Gastrocnemius medialis (tissue), 4 donors: ENCODE measurements around the gene SSPN. TPM values are rescaled to one million over a fixed set of nuclear protein-coding genes. Genes with fewer than 3 reads are reported as not detected.
A peak's percentile ranks its signal among the peaks of the same experiment; 100 is the strongest.

ENCODE experiments used
- ATAC-seq, 2 donors: fragments of 150-250 bp; one replicate each; pipeline ENCODE4 v1.9.1; 2016
- DNase-seq, 2 donors: peaks; one replicate each; pipeline ENCODE4 v3.0.0-alpha.2; 2019
- H3K27ac ChIP-seq, 4 donors: fragments of 200-600 bp; sonication (generic); 1 replicate in 1 of 4; 2 replicates in 3 of 4; pipeline ENCODE4 v1.5.1; 2016 to 2018; ENCODE audit warnings: mild to moderate bottlenecking in 2 of 4, moderate library complexity in 1 of 4
- H3K27me3 ChIP-seq, 3 donors: fragments of 200-600 bp; sonication (generic) in 2 of 3; 1 replicate in 1 of 3; 2 replicates in 2 of 3; pipeline versions ENCODE4 v1.5.1 to v1.6.0; 2016 to 2019; ENCODE audit warnings: mild to moderate bottlenecking in 1 of 3, moderate library complexity in 1 of 3
- H3K36me3 ChIP-seq, 2 donors: fragments of 200-600 bp; sonication (generic) in 1 of 2; one replicate each; pipeline ENCODE4 v1.5.1; 2017 to 2018
- H3K4me1 ChIP-seq, 2 donors: fragments of 200-600 bp; sonication (generic) in 1 of 2; one replicate each; pipeline ENCODE4 v1.5.1; 2016 to 2017; ENCODE audit warnings: mild to moderate bottlenecking in 2 of 2
- H3K4me3 ChIP-seq, 4 donors: fragments of 200-600 bp; sonication (generic) in 3 of 4; 1 replicate in 1 of 4; 2 replicates in 3 of 4; pipeline ENCODE4 v1.5.1; 2016 to 2019; ENCODE audit warnings: mild to moderate bottlenecking in 2 of 4
- H3K9me3 ChIP-seq, 3 donors: fragments of 200-600 bp; sonication (generic) in 2 of 3; 1 replicate in 1 of 3; 2 replicates in 2 of 3; pipeline ENCODE4 v1.5.1; 2016 to 2019
- POLR2A ChIP-seq, 2 donors: fragments of 450-650 bp; IDR thresholded peaks; one replicate each; pipeline ENCODE4 v1.6.1; 2017; ENCODE audit warnings: antibody characterized with exemption in 2 of 2, mild to moderate bottlenecking in 2 of 2, moderate library complexity in 2 of 2
- in situ Hi-C, 4 donors: fragments of 200-750 bp; cut with MboI; loops; one replicate each; pipeline versions ENCODE4 v1.15.0 to v1.8.0; 2017; ENCODE audit warnings: low sequenced_read_pairs in 4 of 4
- intact Hi-C: fragments of 100-400 bp; cut with DNase I; formaldehyde crosslinking; loops from one replicate; pipeline ENCODE4 v1.15.1; 2023; ENCODE audit warnings: low total_unique reads
- total RNA-seq, 4 donors: library from RNA; depleted of rRNA; stranded (reverse); fragments of >200 nt; gene quantifications; one replicate each; pipeline versions ENCODE4 v1.1.0 to v1.2.3, GENCODE V29; 2016
- TF ChIP-seq, protein P1 (sequence below), 5 experiments: fragments of 450-650 bp in 3 of 5; fragments of 200-600 bp in 2 of 5; sonication (generic) in 2 of 5; IDR thresholded peaks in 4 of 5; conservative IDR thresholded peaks in 1 of 5; 1 replicate in 4 of 5; 2 replicates in 1 of 5; pipeline ENCODE4 v1.5.1; 2016 to 2019; ENCODE audit warnings: antibody characterized with exemption in 5 of 5, mild to moderate bottlenecking in 3 of 5, moderate library complexity in 3 of 5

The SSPN gene
- total RNA-seq, 4 donors from 2014 or later = 23.0 to 65.7 (median 32.4) TPM

DNA sequence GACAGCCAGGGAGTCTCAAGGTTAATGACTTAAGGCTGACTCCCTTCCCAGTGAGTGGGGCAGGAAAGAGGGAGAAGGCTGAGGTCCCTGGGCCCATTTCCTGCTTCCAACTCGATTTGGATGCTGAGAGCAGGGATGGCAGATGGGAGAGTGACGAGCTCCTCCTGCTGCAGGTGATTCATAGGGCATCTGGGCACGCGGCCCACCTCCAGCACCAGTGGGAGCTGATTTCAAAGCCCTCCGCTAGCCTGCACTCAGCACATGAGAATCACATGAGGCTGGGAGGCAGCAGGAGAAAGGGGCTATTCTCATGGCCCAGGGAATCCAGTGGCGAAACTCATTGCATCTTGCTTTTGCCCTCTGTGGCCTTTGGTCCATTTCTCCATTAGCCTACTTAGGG lies 90.8 kb downstream of the SSPN start:
- H3K9me3 ChIP-seq = no peaks in the 10 kb centered on the region
- H3K27ac ChIP-seq = no peak overlapping the region
- no peak for TF ChIP-seq POLR2A (IDR thresholded peaks at IDR 0.05)
- in situ Hi-C loops = no loop called here
- intact Hi-C loops = no loop called here
- H3K4me3 ChIP-seq = no peak overlapping the region
- ATAC-seq (no peak), DNase-seq (no peak)
- H3K36me3 ChIP-seq = no peaks in the 10 kb centered on the region
- peaks cover 17 to 25% of the 10 kb centered on the region in 2 donors for H3K4me1 ChIP-seq
- no peaks in the 10 kb centered on the region for H3K27me3 ChIP-seq

DNA sequence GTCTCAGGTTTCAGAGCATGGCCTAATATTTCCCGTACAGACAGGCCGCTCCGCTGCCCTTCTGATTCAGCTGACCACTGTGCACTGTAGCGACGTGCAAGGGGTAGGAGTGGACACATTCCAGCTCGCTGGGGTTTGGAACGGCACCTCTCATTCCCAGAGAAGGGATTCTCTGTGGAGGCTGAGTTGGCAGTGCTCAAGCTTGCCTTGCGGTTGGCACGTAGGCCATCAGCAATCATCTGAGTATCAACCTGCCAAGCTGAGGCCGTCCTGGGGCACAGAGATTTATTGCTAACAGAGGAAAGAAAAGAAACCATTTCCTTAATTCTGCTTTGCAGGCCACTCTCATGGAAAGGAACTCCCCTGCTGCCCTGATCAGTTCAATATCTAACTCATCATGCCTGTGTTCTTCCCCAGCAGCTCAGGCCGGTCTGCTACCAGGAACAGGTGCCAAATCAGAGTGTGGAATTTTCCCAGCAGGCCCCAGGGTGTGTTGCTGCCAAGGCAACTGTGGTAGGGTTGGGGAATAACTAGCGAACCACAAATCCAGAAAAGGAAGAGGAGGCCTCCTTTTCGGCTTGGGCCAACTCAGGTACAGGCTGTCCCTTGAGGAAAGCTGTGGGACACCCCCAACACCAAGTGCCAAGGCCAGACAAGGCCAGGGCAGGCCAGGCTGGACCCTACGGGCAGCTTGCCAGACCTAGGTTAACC lies 92.5 kb downstream of the SSPN start:
- intact Hi-C loops = no loop called here
- DNase-seq (peak; percentile 13 to 44), ATAC-seq (peak; percentile 63 to 74)
- in situ Hi-C loops = no loop called here
- peak overlapping the region; percentile 58 to 74 (median 63) for H3K27ac ChIP-seq
- no peaks in the 10 kb centered on the region for H3K9me3 ChIP-seq
- peaks cover 8 to 17% of the 10 kb centered on the region in 2 donors for H3K4me1 ChIP-seq
- no peaks in the 10 kb centered on the region for H3K36me3 ChIP-seq
- TF ChIP-seq POLR2A (IDR thresholded peaks at IDR 0.05) = no peak
- TF ChIP-seq, protein P1, sequence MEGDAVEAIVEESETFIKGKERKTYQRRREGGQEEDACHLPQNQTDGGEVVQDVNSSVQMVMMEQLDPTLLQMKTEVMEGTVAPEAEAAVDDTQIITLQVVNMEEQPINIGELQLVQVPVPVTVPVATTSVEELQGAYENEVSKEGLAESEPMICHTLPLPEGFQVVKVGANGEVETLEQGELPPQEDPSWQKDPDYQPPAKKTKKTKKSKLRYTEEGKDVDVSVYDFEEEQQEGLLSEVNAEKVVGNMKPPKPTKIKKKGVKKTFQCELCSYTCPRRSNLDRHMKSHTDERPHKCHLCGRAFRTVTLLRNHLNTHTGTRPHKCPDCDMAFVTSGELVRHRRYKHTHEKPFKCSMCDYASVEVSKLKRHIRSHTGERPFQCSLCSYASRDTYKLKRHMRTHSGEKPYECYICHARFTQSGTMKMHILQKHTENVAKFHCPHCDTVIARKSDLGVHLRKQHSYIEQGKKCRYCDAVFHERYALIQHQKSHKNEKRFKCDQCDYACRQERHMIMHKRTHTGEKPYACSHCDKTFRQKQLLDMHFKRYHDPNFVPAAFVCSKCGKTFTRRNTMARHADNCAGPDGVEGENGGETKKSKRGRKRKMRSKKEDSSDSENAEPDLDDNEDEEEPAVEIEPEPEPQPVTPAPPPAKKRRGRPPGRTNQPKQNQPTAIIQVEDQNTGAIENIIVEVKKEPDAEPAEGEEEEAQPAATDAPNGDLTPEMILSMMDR (IDR thresholded peaks at IDR 0.05 in 4 of 5, conservative IDR thresholded peaks at IDR 0.05 in 1 of 5) = no peak
- H3K27me3 ChIP-seq = no peaks in the 10 kb centered on the region
- H3K4me3 ChIP-seq = peak overlapping the region in 2 of 4 donors; percentile 2 to 5

DNA sequence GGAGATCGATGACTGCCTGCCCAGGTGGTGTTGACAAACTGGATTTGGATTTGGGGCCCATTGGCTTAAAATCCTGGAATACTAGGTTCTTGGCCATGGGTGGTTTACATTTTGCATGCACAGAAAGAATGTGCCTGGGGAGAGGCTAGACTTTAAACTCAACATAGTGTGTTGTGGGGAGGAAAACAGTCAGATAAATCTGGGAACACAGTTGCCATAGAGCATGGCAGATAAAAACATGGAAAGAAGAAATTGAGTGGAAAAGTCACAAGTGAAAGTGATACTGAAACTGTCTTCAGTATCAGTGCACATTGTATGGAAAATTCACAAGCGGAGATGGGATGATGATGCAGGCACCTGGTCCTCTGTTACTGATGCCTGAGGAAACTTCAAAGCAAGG lies 95.2 kb downstream of the SSPN start:
- Histone ChIP-seq H3K9me3 (no peaks in the 10 kb centered on the region), H3K4me1 (peaks cover 8 to 17% of the 10 kb centered on the region in 2 donors), H3K27me3 (no peaks in the 10 kb centered on the region), H3K4me3 (no peak overlapping the region), H3K27ac (no peak overlapping the region), H3K36me3 (no peaks in the 10 kb centered on the region)
- in situ Hi-C loops = no loop called here
- DNase-seq (no peak), ATAC-seq (no peak)
- no peak for TF ChIP-seq POLR2A (IDR thresholded peaks at IDR 0.05)
- TF ChIP-seq, protein P1 (IDR thresholded peaks at IDR 0.05 in 4 of 5, conservative IDR thresholded peaks at IDR 0.05 in 1 of 5) = no peak
- intact Hi-C loops = no loop called here

DNA sequence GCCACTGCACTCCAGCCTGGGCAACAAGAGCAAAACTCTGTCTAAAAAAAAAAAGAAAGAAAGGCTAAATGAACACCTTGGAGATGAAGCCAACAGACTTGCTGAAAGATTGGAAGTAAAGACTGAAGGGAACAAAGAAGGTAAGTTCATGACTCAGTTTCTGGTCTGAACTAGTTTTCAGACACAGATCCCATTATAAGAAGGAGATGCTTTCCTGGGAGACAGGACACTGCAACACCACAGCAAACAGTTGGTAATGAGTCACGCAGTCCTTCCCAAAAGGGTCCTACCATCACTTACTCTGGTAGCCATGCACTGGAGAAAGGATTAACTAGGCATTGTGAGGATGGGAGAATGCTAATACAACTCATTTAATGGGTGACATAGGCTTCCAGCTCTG lies 97.2 kb downstream of the SSPN start:
- Histone ChIP-seq H3K4me3 (no peak overlapping the region), H3K27ac (no peak overlapping the region), H3K27me3 (no peaks in the 10 kb centered on the region), H3K36me3 (no peaks in the 10 kb centered on the region), H3K9me3 (no peaks in the 10 kb centered on the region), H3K4me1 (peaks cover 5 to 8% of the 10 kb centered on the region in 2 donors)
- ATAC-seq (no peak), DNase-seq (no peak)
- TF ChIP-seq POLR2A (IDR thresholded peaks at IDR 0.05) = no peak
- TF ChIP-seq, protein P1 (IDR thresholded peaks at IDR 0.05 in 4 of 5, conservative IDR thresholded peaks at IDR 0.05 in 1 of 5) = no peak
- in situ Hi-C loops (no loop called here), intact Hi-C loops (no loop called here)

DNA sequence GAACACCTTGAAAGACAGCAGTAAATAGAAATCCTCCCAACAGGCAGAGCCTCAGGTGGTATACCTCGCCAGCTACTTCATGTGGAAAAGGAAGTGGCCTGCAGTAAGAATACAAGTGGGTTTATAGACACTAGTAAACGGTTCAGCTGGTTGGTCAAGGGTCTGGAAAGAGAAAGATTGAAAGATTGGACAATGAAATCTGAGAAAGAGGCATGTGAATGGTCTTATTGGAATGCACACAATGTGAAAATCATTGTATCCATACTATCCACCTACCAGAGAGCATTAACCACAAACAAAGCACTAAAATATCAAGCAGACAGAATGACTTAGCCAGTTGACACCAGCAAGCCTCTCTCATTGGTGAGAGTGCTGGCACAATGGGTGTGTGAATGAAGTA lies 98.2 kb downstream of the SSPN start:
- in situ Hi-C loops (no loop called here), intact Hi-C loops (no loop called here)
- ATAC-seq = no peak
- no peak for TF ChIP-seq POLR2A (IDR thresholded peaks at IDR 0.05)
- TF ChIP-seq, protein P1 (IDR thresholded peaks at IDR 0.05 in 4 of 5, conservative IDR thresholded peaks at IDR 0.05 in 1 of 5) = no peak
- H3K27me3 ChIP-seq = no peaks in the 10 kb centered on the region
- no peak overlapping the region for H3K4me3 ChIP-seq
- no peak overlapping the region for H3K27ac ChIP-seq
- no peaks in the 10 kb centered on the region for H3K36me3 ChIP-seq
- DNase-seq = no peak
- H3K9me3 ChIP-seq = no peaks in the 10 kb centered on the region
- H3K4me1 ChIP-seq = peaks cover 5 to 6% of the 10 kb centered on the region in 2 donors
